HL-60 (cell line): ENCODE measurements around the gene POLN.
"Not testable (repeated sequence)": the region's sequence is repeated elsewhere in the genome, so short reads cannot be mapped to it uniquely, and the experiment has no call there.

Experiments
- DNase-seq, 2 experiments: peaks; one replicate each; pipeline ENCODE4 v3.0.0-alpha.2; 2010 to 2020; ENCODE audit warnings: low read depth in 1 of 2, low spot score in 1 of 2
- H3K27ac ChIP-seq: fragments of 250-450 bp; sonication (Bioruptor Pico); replicated peaks from 2 replicates; pipeline ENCODE4 v1.5.1; 2020; ENCODE audit warnings: mild to moderate bottlenecking, moderate library complexity
- H3K27me3 ChIP-seq: fragments of 250-450 bp; sonication (Bioruptor Pico); 2 replicates; pipeline ENCODE4 v1.5.1; 2021; ENCODE audit warnings: mild to moderate bottlenecking, moderate library complexity; ENCODE audit not compliant: insufficient read depth, poor library complexity, severe bottlenecking
- H3K4me3 ChIP-seq: replicated peaks from 2 replicates; pipeline ENCODE4 v1.5.1; 2011; ENCODE audit warnings: mild to moderate bottlenecking, control low read depth, low read length; ENCODE audit not compliant: insufficient read depth
- GABPA ChIP-seq: IDR thresholded peaks from 2 replicates; pipeline ENCODE4 v1.6.1; 2012; ENCODE audit warnings: low read depth
- POLR2AphosphoS5 ChIP-seq: IDR thresholded peaks from 2 replicates; pipeline ENCODE4 v1.6.1; 2012; ENCODE audit warnings: low read depth
- SPI1 ChIP-seq: IDR thresholded peaks from 2 replicates; pipeline ENCODE4 v1.6.1; 2012; ENCODE audit warnings: low read depth, mild to moderate bottlenecking, borderline replicate concordance
- TF ChIP-seq, protein P1 (sequence below): IDR thresholded peaks from one replicate; pipeline ENCODE4 v1.5.1; 2011; ENCODE audit warnings: low read length, control low read depth, inconsistent platforms; ENCODE audit not compliant: insufficient read depth
- TF ChIP-seq, protein P2 (sequence below): IDR thresholded peaks from 2 replicates; pipeline ENCODE4 v1.6.1; 2012; ENCODE audit warnings: low read depth; ENCODE audit not compliant: insufficient replicate concordance

Gene POLN

DNA sequence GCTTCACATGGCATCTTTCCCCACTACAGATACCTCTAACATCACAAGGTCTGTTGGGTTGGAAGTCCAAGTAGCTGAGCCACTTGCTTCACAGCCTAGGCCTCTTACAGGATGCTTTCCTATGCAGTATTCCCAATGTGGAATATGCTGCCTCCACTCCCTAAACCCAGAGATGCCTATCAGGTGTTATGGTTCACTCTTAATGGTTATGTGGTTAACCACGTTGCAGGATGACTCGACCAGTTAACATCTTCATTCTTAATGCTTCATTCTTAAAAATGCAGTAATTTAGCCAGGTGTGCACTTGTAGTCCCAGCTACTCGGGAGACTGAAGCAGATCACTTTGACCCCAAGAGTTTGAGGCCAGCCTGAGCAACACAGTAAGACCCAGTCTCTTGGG, 24.2 kb downstream of the POLN start:
- H3K27ac ChIP-seq, result no peak overlapping the region
- no peaks in the 10 kb centered on the region for H3K27me3 ChIP-seq
- no peak for TF ChIP-seq POLR2AphosphoS5
- no peak for TF ChIP-seq SPI1
- no peak for TF ChIP-seq GABPA

DNA sequence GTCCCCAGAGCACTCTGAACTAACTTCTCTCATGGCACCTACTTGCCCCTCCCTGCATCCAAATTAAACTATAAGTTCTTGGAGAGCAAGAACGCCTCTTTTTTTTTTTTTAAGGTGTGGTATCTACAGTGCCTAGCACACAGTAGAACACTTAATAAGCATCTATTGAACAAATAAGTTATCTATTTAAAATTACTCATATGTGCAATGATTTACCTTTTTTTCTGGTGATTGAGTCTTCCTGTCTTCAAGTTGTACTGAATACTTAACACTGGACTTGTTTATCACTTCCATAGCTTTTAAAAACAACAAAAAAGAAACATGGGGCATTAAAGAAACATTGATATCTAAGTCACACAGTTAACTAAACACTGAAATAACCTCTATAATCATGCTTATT, 29.1 kb downstream of the POLN start:
- no peak for TF ChIP-seq POLR2AphosphoS5
- TF ChIP-seq, protein P1, sequence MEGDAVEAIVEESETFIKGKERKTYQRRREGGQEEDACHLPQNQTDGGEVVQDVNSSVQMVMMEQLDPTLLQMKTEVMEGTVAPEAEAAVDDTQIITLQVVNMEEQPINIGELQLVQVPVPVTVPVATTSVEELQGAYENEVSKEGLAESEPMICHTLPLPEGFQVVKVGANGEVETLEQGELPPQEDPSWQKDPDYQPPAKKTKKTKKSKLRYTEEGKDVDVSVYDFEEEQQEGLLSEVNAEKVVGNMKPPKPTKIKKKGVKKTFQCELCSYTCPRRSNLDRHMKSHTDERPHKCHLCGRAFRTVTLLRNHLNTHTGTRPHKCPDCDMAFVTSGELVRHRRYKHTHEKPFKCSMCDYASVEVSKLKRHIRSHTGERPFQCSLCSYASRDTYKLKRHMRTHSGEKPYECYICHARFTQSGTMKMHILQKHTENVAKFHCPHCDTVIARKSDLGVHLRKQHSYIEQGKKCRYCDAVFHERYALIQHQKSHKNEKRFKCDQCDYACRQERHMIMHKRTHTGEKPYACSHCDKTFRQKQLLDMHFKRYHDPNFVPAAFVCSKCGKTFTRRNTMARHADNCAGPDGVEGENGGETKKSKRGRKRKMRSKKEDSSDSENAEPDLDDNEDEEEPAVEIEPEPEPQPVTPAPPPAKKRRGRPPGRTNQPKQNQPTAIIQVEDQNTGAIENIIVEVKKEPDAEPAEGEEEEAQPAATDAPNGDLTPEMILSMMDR, result no peak
- TF ChIP-seq, protein P2, sequence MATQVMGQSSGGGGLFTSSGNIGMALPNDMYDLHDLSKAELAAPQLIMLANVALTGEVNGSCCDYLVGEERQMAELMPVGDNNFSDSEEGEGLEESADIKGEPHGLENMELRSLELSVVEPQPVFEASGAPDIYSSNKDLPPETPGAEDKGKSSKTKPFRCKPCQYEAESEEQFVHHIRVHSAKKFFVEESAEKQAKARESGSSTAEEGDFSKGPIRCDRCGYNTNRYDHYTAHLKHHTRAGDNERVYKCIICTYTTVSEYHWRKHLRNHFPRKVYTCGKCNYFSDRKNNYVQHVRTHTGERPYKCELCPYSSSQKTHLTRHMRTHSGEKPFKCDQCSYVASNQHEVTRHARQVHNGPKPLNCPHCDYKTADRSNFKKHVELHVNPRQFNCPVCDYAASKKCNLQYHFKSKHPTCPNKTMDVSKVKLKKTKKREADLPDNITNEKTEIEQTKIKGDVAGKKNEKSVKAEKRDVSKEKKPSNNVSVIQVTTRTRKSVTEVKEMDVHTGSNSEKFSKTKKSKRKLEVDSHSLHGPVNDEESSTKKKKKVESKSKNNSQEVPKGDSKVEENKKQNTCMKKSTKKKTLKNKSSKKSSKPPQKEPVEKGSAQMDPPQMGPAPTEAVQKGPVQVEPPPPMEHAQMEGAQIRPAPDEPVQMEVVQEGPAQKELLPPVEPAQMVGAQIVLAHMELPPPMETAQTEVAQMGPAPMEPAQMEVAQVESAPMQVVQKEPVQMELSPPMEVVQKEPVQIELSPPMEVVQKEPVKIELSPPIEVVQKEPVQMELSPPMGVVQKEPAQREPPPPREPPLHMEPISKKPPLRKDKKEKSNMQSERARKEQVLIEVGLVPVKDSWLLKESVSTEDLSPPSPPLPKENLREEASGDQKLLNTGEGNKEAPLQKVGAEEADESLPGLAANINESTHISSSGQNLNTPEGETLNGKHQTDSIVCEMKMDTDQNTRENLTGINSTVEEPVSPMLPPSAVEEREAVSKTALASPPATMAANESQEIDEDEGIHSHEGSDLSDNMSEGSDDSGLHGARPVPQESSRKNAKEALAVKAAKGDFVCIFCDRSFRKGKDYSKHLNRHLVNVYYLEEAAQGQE, result no peak
- no peak for TF ChIP-seq GABPA
- no peak for TF ChIP-seq SPI1
- no peak overlapping the region for H3K4me3 ChIP-seq
- no peak for DNase-seq
- H3K27me3 ChIP-seq, result no peaks in the 10 kb centered on the region
- H3K27ac ChIP-seq, result no peak overlapping the region

More for the DNA sequence above, 24.2 kb downstream of the POLN start:
- no peak for DNase-seq
- no peak overlapping the region for H3K4me3 ChIP-seq

DNA sequence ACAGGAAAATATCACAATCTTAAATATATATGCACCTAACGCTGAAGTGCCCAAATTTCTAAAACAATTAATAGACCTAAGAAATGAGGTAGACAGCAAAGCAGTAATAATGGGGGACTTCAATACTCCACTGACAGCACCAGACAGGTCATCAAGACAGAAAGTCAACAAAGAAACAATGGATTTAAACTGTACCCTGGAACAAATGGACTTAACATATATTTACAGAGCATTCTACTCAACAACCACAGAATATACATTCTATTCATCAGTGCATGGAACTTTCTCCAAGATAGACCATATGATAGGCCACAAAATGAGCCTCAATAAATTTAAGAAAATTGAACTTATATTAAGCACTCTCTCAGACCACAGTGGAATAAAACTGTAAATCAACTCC, 39.1 kb downstream of the POLN start:
- not testable (repeated sequence) for H3K27ac ChIP-seq, H3K27me3 ChIP-seq, DNase-seq, H3K4me3 ChIP-seq

DNA sequence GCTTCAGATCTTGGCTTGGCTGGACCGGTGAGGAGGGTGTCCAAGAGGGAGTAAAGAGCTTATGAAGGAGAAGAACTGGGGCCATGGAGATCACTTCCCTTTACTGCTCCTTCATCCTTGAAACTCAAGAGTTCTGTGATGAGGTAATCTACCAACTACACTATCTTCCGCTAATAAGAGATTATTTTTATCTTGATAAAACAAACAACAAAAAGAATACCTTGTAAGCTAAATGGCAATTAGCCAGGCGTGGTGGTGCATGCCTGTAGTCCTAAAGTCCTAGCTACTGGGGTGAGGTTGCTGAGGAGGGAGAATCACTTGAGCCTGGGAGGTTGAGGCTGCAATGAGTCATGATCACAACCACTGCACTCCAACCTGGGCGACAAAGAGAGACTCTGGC, 47.4 kb downstream of the POLN start:
- TF ChIP-seq, protein P1, result no peak
- no peak; the same call in 1 of the 2 replicates for TF ChIP-seq SPI1
- no peak for TF ChIP-seq GABPA
- TF ChIP-seq, protein P2, result no peak
- no peak for TF ChIP-seq POLR2AphosphoS5
- Histone ChIP-seq H3K27ac (no peak overlapping the region), H3K27me3 (no peaks in the 10 kb centered on the region), H3K4me3 (no peak overlapping the region)
- DNase-seq, result no peak

DNA sequence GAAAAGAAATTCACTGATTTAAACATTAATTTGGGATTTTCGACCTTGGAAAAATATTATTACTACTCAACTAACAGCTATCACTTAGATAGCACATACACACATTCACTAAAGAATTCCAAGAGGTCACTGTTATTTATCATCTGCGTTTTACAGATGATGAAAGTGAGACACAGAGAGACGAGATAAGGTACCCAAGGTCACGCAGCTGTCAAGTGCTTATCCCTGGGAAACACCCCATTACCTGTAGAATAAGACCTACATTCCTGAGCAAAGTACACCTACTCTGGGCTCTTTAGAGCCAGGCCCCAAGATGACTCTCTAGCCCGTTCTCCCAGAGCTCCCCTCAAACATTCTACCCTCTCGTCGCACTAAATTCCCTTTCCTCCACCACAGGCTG, 48.6 kb downstream of the POLN start:
- Histone ChIP-seq H3K27me3 (no peaks in the 10 kb centered on the region), H3K27ac (no peak overlapping the region), H3K4me3 (no peak overlapping the region)
- DNase-seq, result no peak
- no peak for TF ChIP-seq POLR2AphosphoS5
- TF ChIP-seq, protein P1, result no peak
- TF ChIP-seq GABPA, result no peak
- TF ChIP-seq, protein P2, result no peak
- TF ChIP-seq SPI1, result no peak
